SK-N-SH treated with all-trans-retinoic acid at 6 μM for 48 hours (cell line): Measurements from ENCODE around the gene CTNNA3.

Source experiments
- ATAC-seq: fragments of 200-7000 bp; cut with Tn5 transposase; 3 replicates; pipeline ENCODE4 v1.9.1; 2020; ENCODE audit warnings: mild to moderate bottlenecking, moderate library complexity
- ARNTL ChIP-seq: fragments of 450-650 bp; formaldehyde crosslinking; IDR thresholded peaks from 2 replicates; pipeline ENCODE4 v1.5.0; 2020; ENCODE audit warnings: low read depth, mild to moderate bottlenecking, moderate library complexity, borderline replicate concordance
- BACH2 ChIP-seq: fragments of 250-450 bp; sonication (Bioruptor Pico); IDR thresholded peaks from 2 replicates; pipeline ENCODE4 v1.9.0; 2021; ENCODE audit warnings: mild to moderate bottlenecking, borderline replicate concordance
- CREB5 ChIP-seq: fragments of 250-450 bp; sonication (Bioruptor Pico); IDR thresholded peaks from 2 replicates; pipeline ENCODE4 v1.5.1; 2020; ENCODE audit warnings: low read depth, mild to moderate bottlenecking, moderate library complexity
- CSDC2 ChIP-seq: fragments of 250-450 bp; sonication (Bioruptor Pico); IDR thresholded peaks from 2 replicates; pipeline ENCODE4 v1.5.0; 2020; ENCODE audit warnings: mild to moderate bottlenecking, moderate library complexity
- ESRRG ChIP-seq: fragments of 250-450 bp; sonication (Bioruptor Pico); IDR thresholded peaks from 2 replicates; pipeline ENCODE4 v1.6.1; 2021; ENCODE audit warnings: mild to moderate bottlenecking
- GLIS3 ChIP-seq: fragments of 250-450 bp; sonication (Bioruptor Pico); IDR thresholded peaks from 2 replicates; pipeline ENCODE4 v1.5.0; 2020; ENCODE audit warnings: mild to moderate bottlenecking, moderate library complexity
- ISL1 ChIP-seq: fragments of 250-450 bp; sonication (Bioruptor Pico); IDR thresholded peaks from 2 replicates; pipeline ENCODE4 v2.1.2; 2022; ENCODE audit warnings: mild to moderate bottlenecking, moderate library complexity
- OSR1 ChIP-seq: fragments of 250-450 bp; sonication (Bioruptor Pico); IDR thresholded peaks from 2 replicates; pipeline ENCODE4 v1.8.0; 2022; ENCODE audit warnings: moderate library complexity, mild to moderate bottlenecking, inconsistent platforms
- RARB ChIP-seq: fragments of 250-450 bp; sonication (Bioruptor Pico); IDR thresholded peaks from 2 replicates; pipeline ENCODE4 v1.8.0; 2021; ENCODE audit warnings: mild to moderate bottlenecking, moderate library complexity
- SNAI2 ChIP-seq: fragments of 250-450 bp; sonication (Bioruptor Pico); IDR thresholded peaks from 2 replicates; pipeline ENCODE4 v1.5.0; 2020; ENCODE audit warnings: mild to moderate bottlenecking, moderate library complexity
- TCF4 ChIP-seq: fragments of 250-450 bp; sonication (Bioruptor Pico); IDR thresholded peaks from 2 replicates; pipeline ENCODE4 v1.8.0; 2021; ENCODE audit warnings: mild to moderate bottlenecking, moderate library complexity, borderline replicate concordance
- TOX ChIP-seq: fragments of 250-450 bp; sonication (Bioruptor Pico); IDR thresholded peaks from 2 replicates; pipeline ENCODE4 v1.8.0; 2021; ENCODE audit warnings: mild to moderate bottlenecking, moderate library complexity, borderline replicate concordance
- ZC3H10 ChIP-seq: fragments of 250-450 bp; sonication (Bioruptor Pico); IDR thresholded peaks from 2 replicates; pipeline ENCODE4 v1.5.1; 2021; ENCODE audit warnings: mild to moderate bottlenecking, moderate library complexity
- ZFP3 ChIP-seq: fragments of 250-450 bp; sonication (Bioruptor Pico); IDR thresholded peaks from 2 replicates; pipeline ENCODE4 v1.5.0; 2020; ENCODE audit warnings: mild to moderate bottlenecking, moderate library complexity
- ZFP30 ChIP-seq: fragments of 450-650 bp; formaldehyde crosslinking; IDR thresholded peaks from 2 replicates; pipeline ENCODE4 v1.5.0; 2022; ENCODE audit warnings: mild to moderate bottlenecking, moderate library complexity
- ZNF565 ChIP-seq: fragments of 450-650 bp; formaldehyde crosslinking; conservative IDR thresholded peaks from 2 replicates; pipeline ENCODE4 v1.5.0; 2020; ENCODE audit warnings: low read depth, mild to moderate bottlenecking, moderate library complexity
- ZNF70 ChIP-seq: fragments of 450-650 bp; formaldehyde crosslinking; IDR thresholded peaks from 2 replicates; pipeline ENCODE4 v1.5.0; 2020; ENCODE audit warnings: mild to moderate bottlenecking, moderate library complexity
- ZNF8 ChIP-seq: fragments of 450-650 bp; formaldehyde crosslinking; IDR thresholded peaks from 2 replicates; pipeline ENCODE4 v1.5.0; 2020; ENCODE audit warnings: mild to moderate bottlenecking, moderate library complexity
- TF ChIP-seq, protein P1 (sequence below): fragments of 250-450 bp; sonication (Bioruptor Pico); IDR thresholded peaks from 2 replicates; pipeline ENCODE4 v1.5.1; 2021; ENCODE audit warnings: mild to moderate bottlenecking, moderate library complexity
- TF ChIP-seq, protein P2 (sequence below): fragments of 250-450 bp; sonication (Bioruptor Pico); IDR thresholded peaks from 2 replicates; pipeline ENCODE4 v1.8.0; 2020; ENCODE audit warnings: mild to moderate bottlenecking, moderate library complexity, borderline replicate concordance
- TF ChIP-seq, protein P3 (sequence below): fragments of 250-450 bp; sonication (Bioruptor Pico); IDR thresholded peaks from 2 replicates; pipeline ENCODE4 v1.8.0; 2021; ENCODE audit warnings: low read depth, mild to moderate bottlenecking, moderate library complexity, borderline replicate concordance

The CTNNA3 gene

DNA sequence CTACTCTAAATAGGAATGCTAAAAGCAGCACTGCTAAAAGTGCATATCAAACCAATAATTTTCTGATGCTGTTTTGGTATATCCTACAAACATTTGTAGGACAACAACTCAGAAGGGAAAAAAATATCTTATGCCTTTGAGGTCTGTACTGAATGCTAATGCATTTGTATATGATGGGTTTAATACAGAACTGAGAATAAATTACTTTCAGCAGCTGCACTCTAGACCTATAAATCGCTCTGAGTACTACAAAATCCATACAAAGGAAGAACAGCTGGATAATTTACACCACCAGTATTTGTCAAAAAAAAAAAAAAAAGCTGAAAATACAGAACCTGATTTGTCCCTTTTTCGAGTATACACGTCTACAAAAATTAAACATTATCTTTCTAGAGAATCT lies 426.2 kb downstream of the CTNNA3 start (continued):
- TF ChIP-seq, protein P1, sequence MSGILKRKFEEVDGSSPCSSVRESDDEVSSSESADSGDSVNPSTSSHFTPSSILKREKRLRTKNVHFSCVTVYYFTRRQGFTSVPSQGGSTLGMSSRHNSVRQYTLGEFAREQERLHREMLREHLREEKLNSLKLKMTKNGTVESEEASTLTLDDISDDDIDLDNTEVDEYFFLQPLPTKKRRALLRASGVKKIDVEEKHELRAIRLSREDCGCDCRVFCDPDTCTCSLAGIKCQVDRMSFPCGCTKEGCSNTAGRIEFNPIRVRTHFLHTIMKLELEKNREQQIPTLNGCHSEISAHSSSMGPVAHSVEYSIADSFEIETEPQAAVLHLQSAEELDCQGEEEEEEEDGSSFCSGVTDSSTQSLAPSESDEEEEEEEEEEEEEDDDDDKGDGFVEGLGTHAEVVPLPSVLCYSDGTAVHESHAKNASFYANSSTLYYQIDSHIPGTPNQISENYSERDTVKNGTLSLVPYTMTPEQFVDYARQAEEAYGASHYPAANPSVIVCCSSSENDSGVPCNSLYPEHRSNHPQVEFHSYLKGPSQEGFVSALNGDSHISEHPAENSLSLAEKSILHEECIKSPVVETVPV: no peak
- TF ChIP-seq ZFP30: no peak
- no peak for TF ChIP-seq ZNF70
- no peak for TF ChIP-seq ARNTL (CRISPR knock-in tag)
- TF ChIP-seq, all 23 proteins: peak for 0

- TF ChIP-seq ESRRG (CRISPR knock-in tag) (no peak), ARNTL (CRISPR knock-in tag) (no peak)
- TF ChIP-seq, all 23 proteins: peak for 0
Observed at GRCh38 chr10:67268146-67268545, 427.8 kb downstream of the CTNNA3 start.

GRCh38 chr10:67262675-67263074 lies 433.3 kb downstream of the CTNNA3 start:
- TF ChIP-seq CSDC2 (CRISPR knock-in tag): no peak
- TF ChIP-seq, protein P2, sequence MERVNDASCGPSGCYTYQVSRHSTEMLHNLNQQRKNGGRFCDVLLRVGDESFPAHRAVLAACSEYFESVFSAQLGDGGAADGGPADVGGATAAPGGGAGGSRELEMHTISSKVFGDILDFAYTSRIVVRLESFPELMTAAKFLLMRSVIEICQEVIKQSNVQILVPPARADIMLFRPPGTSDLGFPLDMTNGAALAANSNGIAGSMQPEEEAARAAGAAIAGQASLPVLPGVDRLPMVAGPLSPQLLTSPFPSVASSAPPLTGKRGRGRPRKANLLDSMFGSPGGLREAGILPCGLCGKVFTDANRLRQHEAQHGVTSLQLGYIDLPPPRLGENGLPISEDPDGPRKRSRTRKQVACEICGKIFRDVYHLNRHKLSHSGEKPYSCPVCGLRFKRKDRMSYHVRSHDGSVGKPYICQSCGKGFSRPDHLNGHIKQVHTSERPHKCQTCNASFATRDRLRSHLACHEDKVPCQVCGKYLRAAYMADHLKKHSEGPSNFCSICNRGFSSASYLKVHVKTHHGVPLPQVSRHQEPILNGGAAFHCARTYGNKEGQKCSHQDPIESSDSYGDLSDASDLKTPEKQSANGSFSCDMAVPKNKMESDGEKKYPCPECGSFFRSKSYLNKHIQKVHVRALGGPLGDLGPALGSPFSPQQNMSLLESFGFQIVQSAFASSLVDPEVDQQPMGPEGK: no peak
- no peak for TF ChIP-seq TCF4 (CRISPR knock-in tag)
- no peak for TF ChIP-seq ZNF8
- no peak for TF ChIP-seq TOX (CRISPR knock-in tag)
- TF ChIP-seq ZC3H10 (CRISPR knock-in tag): no peak
- TF ChIP-seq OSR1 (CRISPR knock-in tag): no peak
- TF ChIP-seq ZNF70: no peak
- TF ChIP-seq ISL1 (CRISPR knock-in tag): no peak
- TF ChIP-seq BACH2 (CRISPR knock-in tag): no peak
- no peak for TF ChIP-seq ARNTL (CRISPR knock-in tag)
- TF ChIP-seq ZFP3 (CRISPR knock-in tag): no peak
- no peak for TF ChIP-seq SNAI2 (CRISPR knock-in tag)
- TF ChIP-seq ZFP30: no peak
- no peak for TF ChIP-seq ZNF565 (CRISPR knock-in tag)
- TF ChIP-seq GLIS3: no peak
- no peak for ATAC-seq

More at GRCh38 chr10:67268146-67268545, 427.8 kb downstream of the CTNNA3 start:
- no peak for ATAC-seq

- ATAC-seq: no peak
Observed at GRCh38 chr10:67261300-67261797, 434.6 kb downstream of the CTNNA3 start.

GRCh38 chr10:67259319-67259929 lies 436.6 kb downstream of the CTNNA3 start:
- ATAC-seq: no peak
- TF ChIP-seq ZNF70 (no peak), ESRRG (CRISPR knock-in tag) (no peak), ZC3H10 (CRISPR knock-in tag) (no peak), ZNF565 (CRISPR knock-in tag) (no peak), ZFP30 (no peak), ZNF8 (no peak), RARB (CRISPR knock-in tag) (no peak), BACH2 (CRISPR knock-in tag) (no peak), CSDC2 (CRISPR knock-in tag) (no peak), ARNTL (CRISPR knock-in tag) (no peak), CREB5 (CRISPR knock-in tag) (no peak)
- TF ChIP-seq, protein P3, sequence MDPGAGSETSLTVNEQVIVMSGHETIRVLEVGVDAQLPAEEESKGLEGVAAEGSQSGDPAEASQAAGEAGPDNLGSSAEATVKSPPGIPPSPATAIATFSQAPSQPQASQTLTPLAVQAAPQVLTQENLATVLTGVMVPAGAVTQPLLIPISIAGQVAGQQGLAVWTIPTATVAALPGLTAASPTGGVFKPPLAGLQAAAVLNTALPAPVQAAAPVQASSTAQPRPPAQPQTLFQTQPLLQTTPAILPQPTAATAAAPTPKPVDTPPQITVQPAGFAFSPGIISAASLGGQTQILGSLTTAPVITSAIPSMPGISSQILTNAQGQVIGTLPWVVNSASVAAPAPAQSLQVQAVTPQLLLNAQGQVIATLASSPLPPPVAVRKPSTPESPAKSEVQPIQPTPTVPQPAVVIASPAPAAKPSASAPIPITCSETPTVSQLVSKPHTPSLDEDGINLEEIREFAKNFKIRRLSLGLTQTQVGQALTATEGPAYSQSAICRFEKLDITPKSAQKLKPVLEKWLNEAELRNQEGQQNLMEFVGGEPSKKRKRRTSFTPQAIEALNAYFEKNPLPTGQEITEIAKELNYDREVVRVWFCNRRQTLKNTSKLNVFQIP (CRISPR knock-in tag): no peak
- TF ChIP-seq, protein P2: no peak

More at GRCh38 chr10:67261300-67261797, 434.6 kb downstream of the CTNNA3 start:
- TF ChIP-seq ZNF8 (no peak), OSR1 (CRISPR knock-in tag) (no peak), GLIS3 (no peak), ZNF565 (CRISPR knock-in tag) (no peak), SNAI2 (CRISPR knock-in tag) (no peak)
- TF ChIP-seq, protein P3 (CRISPR knock-in tag): no peak
